ENCODE data around the gene DNAJB9. TPM values are rescaled to one million over a fixed set of nuclear protein-coding genes. Genes with fewer than 3 reads are reported as not detected.

The DNAJB9 gene
- total RNA-seq, 4 donors from 2014 or later = 17.9 to 41.9 (median 28.0) TPM

DNA sequence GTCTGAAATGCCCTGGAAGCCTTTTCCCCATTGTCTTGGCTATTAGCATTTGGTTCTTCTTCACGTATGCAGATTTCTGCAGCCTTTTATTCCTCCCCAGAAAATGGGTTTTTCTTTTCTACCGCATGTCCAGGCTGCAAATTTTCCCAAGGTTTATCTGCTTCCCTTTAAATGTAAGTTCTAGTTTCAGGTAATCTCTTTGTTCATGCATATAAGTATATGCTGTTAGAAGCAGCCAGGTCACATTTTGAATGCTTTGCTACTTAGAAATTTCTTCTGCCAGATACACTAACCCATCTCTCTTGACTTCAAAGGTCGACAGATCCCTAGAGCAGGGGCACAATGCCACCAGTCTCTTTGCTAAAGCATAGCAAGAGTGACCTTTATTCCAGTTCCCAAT, 12.5 kb upstream of the DNAJB9 start:
- intact Hi-C loops (cut with DNase I) = no loop called here
- peaks cover 0 to 10% (median 0%) of the 10 kb centered on the region in 4 donors for H3K36me3 ChIP-seq
- no peak for DNase-seq (ENCODE audit: extremely low spot score)
- no peaks in the 10 kb centered on the region for H3K4me1 ChIP-seq
- no peak overlapping the region for H3K27ac ChIP-seq (replicated peaks in 1 of 4)
- peaks cover 0 to 17% (median 7%) of the 10 kb centered on the region in 4 donors for H3K9me3 ChIP-seq
- WGBS = 100% methylated on average over 3 of the region's 3 CpGs
- TF ChIP-seq, protein P1, sequence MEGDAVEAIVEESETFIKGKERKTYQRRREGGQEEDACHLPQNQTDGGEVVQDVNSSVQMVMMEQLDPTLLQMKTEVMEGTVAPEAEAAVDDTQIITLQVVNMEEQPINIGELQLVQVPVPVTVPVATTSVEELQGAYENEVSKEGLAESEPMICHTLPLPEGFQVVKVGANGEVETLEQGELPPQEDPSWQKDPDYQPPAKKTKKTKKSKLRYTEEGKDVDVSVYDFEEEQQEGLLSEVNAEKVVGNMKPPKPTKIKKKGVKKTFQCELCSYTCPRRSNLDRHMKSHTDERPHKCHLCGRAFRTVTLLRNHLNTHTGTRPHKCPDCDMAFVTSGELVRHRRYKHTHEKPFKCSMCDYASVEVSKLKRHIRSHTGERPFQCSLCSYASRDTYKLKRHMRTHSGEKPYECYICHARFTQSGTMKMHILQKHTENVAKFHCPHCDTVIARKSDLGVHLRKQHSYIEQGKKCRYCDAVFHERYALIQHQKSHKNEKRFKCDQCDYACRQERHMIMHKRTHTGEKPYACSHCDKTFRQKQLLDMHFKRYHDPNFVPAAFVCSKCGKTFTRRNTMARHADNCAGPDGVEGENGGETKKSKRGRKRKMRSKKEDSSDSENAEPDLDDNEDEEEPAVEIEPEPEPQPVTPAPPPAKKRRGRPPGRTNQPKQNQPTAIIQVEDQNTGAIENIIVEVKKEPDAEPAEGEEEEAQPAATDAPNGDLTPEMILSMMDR (IDR thresholded peaks at IDR 0.05) = no peak
- no peak for TF ChIP-seq POLR2AphosphoS5 (IDR thresholded peaks at IDR 0.05)
- no peak for TF ChIP-seq EP300 (IDR thresholded peaks at IDR 0.05)
- no peak for TF ChIP-seq POLR2A (IDR thresholded peaks at IDR 0.05; ENCODE audit: low read depth)
- H3K4me3 ChIP-seq = no peak overlapping the region
- no peaks in the 10 kb centered on the region for H3K27me3 ChIP-seq

DNA sequence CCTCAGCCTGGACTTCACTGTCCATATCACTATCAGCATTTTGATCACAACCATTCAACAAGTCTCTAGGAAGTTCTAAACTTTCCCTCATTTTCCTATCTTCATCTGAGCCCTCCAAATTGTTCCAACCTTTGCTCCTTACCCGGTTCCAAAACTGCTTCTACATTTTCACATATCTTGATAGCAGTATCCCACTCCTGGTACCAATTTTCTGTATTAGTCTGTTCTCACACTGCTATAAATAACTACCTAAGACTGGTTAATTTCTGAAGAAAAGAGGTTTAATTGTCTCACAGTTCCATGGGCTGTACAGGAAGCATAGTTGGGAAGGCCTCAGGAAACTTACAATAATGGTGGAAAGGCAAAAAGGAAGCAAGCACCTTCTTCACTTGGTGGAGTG, 12.1 kb upstream of the DNAJB9 start:
- no peak for DNase-seq (ENCODE audit: extremely low spot score)
- TF ChIP-seq EP300 (IDR thresholded peaks at IDR 0.05) (no peak), POLR2A (IDR thresholded peaks at IDR 0.05; ENCODE audit: low read depth) (no peak), POLR2AphosphoS5 (IDR thresholded peaks at IDR 0.05) (no peak)
- TF ChIP-seq, protein P1 (IDR thresholded peaks at IDR 0.05) = no peak
- Histone ChIP-seq H3K4me1 (no peaks in the 10 kb centered on the region), H3K9me3 (peaks cover 0 to 17% (median 7%) of the 10 kb centered on the region in 4 donors), H3K27ac (replicated peaks in 1 of 4) (no peak overlapping the region), H3K4me3 (no peak overlapping the region), H3K36me3 (peaks cover 0 to 10% (median 0%) of the 10 kb centered on the region in 4 donors), H3K27me3 (no peaks in the 10 kb centered on the region)
- intact Hi-C loops (cut with DNase I) = no loop called here
- 100% methylated on average over 1 of the region's 1 CpG for WGBS

DNA sequence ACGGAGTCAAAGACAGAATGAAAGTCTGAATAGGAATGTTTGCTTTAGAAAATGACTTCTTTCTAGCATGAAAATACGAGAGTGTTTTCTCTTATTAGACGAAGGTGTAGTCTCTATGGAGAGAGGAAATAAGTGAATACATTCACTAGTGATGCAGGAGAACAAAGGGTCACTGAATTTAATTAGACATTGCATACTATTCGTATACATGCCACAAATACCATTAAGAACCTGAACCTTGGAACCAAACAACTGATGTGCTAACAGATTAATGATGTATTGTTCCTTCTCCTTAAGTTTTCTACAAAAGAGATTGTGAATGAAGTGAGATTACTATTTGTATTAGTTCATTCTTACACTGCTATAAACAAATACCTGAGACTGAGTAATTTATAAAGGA, 10.4 kb upstream of the DNAJB9 start:
- Histone ChIP-seq H3K36me3 (peaks cover 0 to 14% (median 3%) of the 10 kb centered on the region in 4 donors), H3K27me3 (no peaks in the 10 kb centered on the region), H3K4me1 (no peaks in the 10 kb centered on the region), H3K27ac (replicated peaks in 1 of 4) (no peak overlapping the region), H3K4me3 (no peak overlapping the region), H3K9me3 (peaks cover 0 to 17% (median 7%) of the 10 kb centered on the region in 4 donors)
- 90% methylated on average over 4 of the region's 4 CpGs for whole genome bisulfite sequencing
- no peak for DNase-seq (ENCODE audit: extremely low spot score)
- intact Hi-C loops (cut with DNase I) = no loop called here
- no peak for TF ChIP-seq POLR2A (IDR thresholded peaks at IDR 0.05; ENCODE audit: low read depth)
- no peak for TF ChIP-seq EP300 (IDR thresholded peaks at IDR 0.05)

DNA sequence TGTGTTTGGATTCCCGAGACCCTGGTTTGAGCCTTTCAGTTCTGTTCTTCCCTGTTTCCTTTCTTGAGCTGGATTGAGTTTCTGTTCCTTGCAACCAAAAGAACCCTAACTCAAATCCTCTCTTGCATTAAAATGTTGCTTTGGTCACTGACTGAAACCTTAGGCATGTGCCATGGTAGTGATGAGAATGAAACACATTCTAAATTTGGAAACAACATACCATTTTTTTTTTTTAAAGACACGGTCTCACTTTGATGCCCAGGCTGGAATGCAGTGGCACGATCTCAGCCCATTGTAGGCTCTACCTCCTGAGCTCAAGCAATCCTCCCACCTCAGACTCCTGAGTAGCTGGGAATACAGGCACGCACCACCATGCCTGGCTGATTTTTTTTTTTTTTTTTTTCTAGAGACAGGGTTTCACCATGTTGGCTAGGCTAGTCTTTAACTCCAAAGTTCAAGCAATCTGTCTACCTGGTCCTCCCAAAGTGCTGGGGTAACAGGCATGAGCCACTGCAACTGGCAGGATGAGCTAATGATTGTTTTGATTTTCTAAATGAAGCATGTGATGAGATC, 8.5 kb upstream of the DNAJB9 start:
- Histone ChIP-seq H3K36me3 (peaks cover 0 to 32% (median 14%) of the 10 kb centered on the region in 4 donors), H3K9me3 (peaks cover 0 to 17% (median 7%) of the 10 kb centered on the region in 4 donors), H3K27ac (replicated peaks in 1 of 4) (no peak overlapping the region), H3K4me1 (no peaks in the 10 kb centered on the region), H3K4me3 (no peak overlapping the region), H3K27me3 (no peaks in the 10 kb centered on the region)
- intact Hi-C loops (cut with DNase I) = no loop called here
- WGBS = 89% methylated on average over 4 of the region's 4 CpGs
- TF ChIP-seq EP300 (IDR thresholded peaks at IDR 0.05) = no peak
- no peak for TF ChIP-seq POLR2A (IDR thresholded peaks at IDR 0.05; ENCODE audit: low read depth)
- no peak for TF ChIP-seq POLR2AphosphoS5 (IDR thresholded peaks at IDR 0.05)
- TF ChIP-seq, protein P1 (IDR thresholded peaks at IDR 0.05) = no peak
- no peak for DNase-seq (ENCODE audit: extremely low spot score)

DNA sequence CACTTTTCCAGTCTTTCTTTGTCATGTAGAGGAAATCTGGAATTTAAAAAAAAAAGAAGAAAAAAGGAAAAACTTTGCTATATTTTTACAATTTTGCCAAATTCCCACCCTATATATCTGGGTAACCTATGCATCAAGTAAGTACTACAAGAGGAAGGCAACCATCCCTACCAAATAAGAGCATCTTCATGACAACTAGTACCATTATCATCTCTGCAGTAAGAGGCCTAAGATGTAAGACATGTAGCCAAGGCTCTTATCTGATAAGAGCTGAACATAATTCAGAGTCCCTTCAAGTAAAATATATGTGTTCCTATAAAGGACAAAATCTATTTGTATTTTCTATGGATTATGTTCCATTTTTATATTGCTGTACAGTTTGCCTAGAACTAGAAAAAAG, 3.7 kb upstream of the DNAJB9 start:
- H3K4me1 ChIP-seq = peaks cover 12 to 30% (median 23%) of the 10 kb centered on the region in 4 donors
- no peak overlapping the region for H3K4me3 ChIP-seq
- no peak overlapping the region for H3K27ac ChIP-seq (replicated peaks in 1 of 4)
- intact Hi-C loops (cut with DNase I) = no loop called here
- no peaks in the 10 kb centered on the region for H3K27me3 ChIP-seq
- H3K36me3 ChIP-seq = peaks cover 0 to 29% (median 14%) of the 10 kb centered on the region in 4 donors
- H3K9me3 ChIP-seq = no peaks in the 10 kb centered on the region
- TF ChIP-seq EP300 (IDR thresholded peaks at IDR 0.05) (no peak), POLR2AphosphoS5 (IDR thresholded peaks at IDR 0.05) (no peak), POLR2A (IDR thresholded peaks at IDR 0.05; ENCODE audit: low read depth) (no peak)
- TF ChIP-seq, protein P1 (IDR thresholded peaks at IDR 0.05) = no peak
- DNase-seq (ENCODE audit: extremely low spot score) = no peak
